Astrocyte of the spinal cord (primary cell): ENCODE data around the gene OR4M1.
"Not testable (repeated sequence)": the region's sequence is repeated elsewhere in the genome, so short reads cannot be mapped to it uniquely, and the experiment has no call there.

Source experiments
- DNase-seq: peaks from one replicate; pipeline ENCODE4 v3.0.0; 2011; ENCODE audit warnings: low read depth, low spot score
- H3K4me3 ChIP-seq: 2 replicates; pipeline ENCODE4 v1.5.1; 2011; ENCODE audit warnings: low read depth, mild to moderate bottlenecking, low read length, moderate library complexity
- CTCF ChIP-seq: IDR thresholded peaks from 2 replicates; pipeline ENCODE4 v1.5.1; 2012; ENCODE audit warnings: low read depth, mild to moderate bottlenecking, low read length, inconsistent platforms
- in situ Hi-C: cut with HindIII; loops from 2 replicates; pipeline ENCODE4 v1.10.0; 2017; ENCODE audit warnings: low sequenced_read_pairs

Gene OR4M1

GRCh38 chr14:19823178-19823577 lies 49.9 kb downstream of the OR4M1 start:
- no peak for DNase-seq
- no peak for TF ChIP-seq CTCF
- in situ Hi-C loops, result no loop called here
- no peak overlapping the region for H3K4me3 ChIP-seq

- no peak for TF ChIP-seq CTCF
- no peak overlapping the region for H3K4me3 ChIP-seq
- in situ Hi-C loops, result no loop called here
- no peak for DNase-seq
These were observed 50.5 kb downstream of the OR4M1 start for GRCh38 chr14:19823765-19824164.

DNA sequence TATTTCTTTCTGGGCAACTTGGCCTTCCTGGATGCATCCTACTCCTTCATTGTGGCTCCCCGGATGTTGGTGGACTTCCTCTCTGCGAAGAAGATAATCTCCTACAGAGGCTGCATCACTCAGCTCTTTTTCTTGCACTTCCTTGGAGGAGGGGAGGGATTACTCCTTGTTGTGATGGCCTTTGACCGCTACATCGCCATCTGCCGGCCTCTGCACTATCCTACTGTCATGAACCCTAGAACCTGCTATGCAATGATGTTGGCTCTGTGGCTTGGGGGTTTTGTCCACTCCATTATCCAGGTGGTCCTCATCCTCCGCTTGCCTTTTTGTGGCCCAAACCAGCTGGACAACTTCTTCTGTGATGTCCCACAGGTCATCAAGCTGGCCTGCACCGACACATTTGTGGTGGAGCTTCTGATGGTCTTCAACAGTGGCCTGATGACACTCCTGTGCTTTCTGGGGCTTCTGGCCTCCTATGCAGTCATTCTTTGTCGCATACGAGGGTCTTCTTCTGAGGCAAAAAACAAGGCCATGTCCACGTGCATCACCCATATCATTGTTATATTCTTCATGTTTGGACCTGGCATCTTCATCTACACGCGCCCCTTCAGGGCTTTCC lies 54.4 kb downstream of the OR4M1 start:
- H3K4me3 ChIP-seq, in situ Hi-C loops, DNase-seq: not testable (repeated sequence)

DNA sequence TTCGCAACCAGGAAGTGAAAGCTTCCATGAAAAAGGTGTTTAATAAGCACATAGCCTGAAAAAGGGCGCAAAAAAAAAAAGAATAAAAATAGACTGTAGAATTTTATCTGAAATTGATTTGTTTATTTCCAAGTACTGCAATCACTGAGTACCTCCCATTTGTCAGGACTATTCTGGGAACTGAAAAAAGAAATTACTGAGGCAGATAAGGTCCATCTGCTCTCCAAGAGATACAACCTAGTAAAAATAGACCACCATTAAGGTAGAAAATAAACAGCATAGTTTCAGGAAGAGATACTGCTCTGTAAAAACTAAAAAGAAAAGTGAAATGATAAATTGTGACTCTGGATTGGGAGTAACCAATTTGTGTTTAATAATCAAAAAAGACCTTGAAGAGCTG lies 55.0 kb downstream of the OR4M1 start:
- TF ChIP-seq CTCF, result no peak
- no peak overlapping the region for H3K4me3 ChIP-seq
- no peak for DNase-seq
- in situ Hi-C loops, result no loop called here
